Vagina (tissue), 2 donors: ENCODE measurements around the gene GINS1.

Experiments
- POLR2A ChIP-seq, 2 donors: fragments of 450-650 bp; IDR thresholded peaks; one replicate each; pipeline ENCODE4 v1.6.1; 2017; ENCODE audit warnings: antibody characterized with exemption in 2 of 2, mild to moderate bottlenecking in 2 of 2, moderate library complexity in 2 of 2
- POLR2AphosphoS5 ChIP-seq, 2 donors: sonication (generic); formaldehyde crosslinking; IDR thresholded peaks; one replicate each; pipeline ENCODE4 v1.9.0; 2017; ENCODE audit warnings: antibody characterized with exemption in 2 of 2, mild to moderate bottlenecking in 2 of 2, low read depth in 1 of 2; ENCODE audit not compliant: insufficient read depth in 1 of 2
- TF ChIP-seq, protein P1 (sequence below), 3 experiments: fragments of 450-650 bp in 2 of 3; fragments of 200-600 bp in 1 of 3; sonication (generic) in 1 of 3; IDR thresholded peaks; one replicate each; pipeline ENCODE4 v1.5.1; 2017 to 2019; ENCODE audit warnings: antibody characterized with exemption in 3 of 3, mild to moderate bottlenecking in 2 of 3, moderate library complexity in 2 of 3

DNA sequence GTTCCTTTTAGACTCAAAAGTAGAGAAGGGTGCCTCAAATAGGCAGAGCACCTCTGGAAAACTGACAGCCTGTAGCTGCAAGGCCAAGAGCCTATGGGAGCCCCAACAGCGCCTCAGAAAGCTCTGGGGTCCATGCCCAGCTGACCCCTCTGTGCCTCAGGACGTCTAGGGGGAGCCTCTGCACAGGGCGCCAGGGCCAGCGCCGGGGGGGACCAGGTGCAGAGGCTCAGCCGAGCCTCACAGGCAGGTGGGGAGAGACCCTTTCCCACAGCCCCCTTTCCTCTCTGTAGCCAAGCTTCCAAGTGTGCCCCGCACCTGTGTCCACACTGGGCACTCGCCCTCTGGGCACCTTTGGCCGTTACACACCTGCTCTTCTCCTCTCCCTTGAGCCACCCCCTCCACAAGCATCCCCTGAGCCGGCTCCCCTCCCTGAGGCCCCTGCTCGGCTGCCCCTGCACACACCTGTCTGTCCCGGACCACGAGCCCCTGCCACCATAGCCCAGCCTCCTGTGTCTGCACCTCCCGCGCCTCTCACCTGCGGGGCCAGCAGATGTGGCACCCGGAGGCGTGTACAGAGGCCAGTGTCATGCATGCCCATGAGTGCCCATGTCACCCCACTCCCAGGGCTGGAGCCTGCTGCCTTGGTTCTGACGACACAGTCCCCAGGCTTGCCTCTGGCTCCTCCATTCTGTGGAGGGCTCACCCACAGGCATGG, 53.2 kb downstream of the GINS1 start:
- TF ChIP-seq, protein P1, sequence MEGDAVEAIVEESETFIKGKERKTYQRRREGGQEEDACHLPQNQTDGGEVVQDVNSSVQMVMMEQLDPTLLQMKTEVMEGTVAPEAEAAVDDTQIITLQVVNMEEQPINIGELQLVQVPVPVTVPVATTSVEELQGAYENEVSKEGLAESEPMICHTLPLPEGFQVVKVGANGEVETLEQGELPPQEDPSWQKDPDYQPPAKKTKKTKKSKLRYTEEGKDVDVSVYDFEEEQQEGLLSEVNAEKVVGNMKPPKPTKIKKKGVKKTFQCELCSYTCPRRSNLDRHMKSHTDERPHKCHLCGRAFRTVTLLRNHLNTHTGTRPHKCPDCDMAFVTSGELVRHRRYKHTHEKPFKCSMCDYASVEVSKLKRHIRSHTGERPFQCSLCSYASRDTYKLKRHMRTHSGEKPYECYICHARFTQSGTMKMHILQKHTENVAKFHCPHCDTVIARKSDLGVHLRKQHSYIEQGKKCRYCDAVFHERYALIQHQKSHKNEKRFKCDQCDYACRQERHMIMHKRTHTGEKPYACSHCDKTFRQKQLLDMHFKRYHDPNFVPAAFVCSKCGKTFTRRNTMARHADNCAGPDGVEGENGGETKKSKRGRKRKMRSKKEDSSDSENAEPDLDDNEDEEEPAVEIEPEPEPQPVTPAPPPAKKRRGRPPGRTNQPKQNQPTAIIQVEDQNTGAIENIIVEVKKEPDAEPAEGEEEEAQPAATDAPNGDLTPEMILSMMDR (IDR thresholded peaks at IDR 0.05) = no peak
- TF ChIP-seq POLR2A (IDR thresholded peaks at IDR 0.05) (no peak), POLR2AphosphoS5 (IDR thresholded peaks at IDR 0.05; ENCODE audit: insufficient read depth in 1 of 2, low read depth in 1 of 2) (no peak)
